ENCODE measurements around the gene LFNG. TPM values are rescaled to one million over a fixed set of nuclear protein-coding genes. Genes with fewer than 3 reads are reported as not detected.
"Not testable (repeated sequence)": the region's sequence is repeated elsewhere in the genome, so short reads cannot be mapped to it uniquely, and the experiment has no call there.

Gene LFNG
- total RNA-seq, 1 donor from 2014 or later = 83.5 TPM

- DNase-seq (ENCODE audit: low spot score) = no peak
- peaks cover 7% of the 10 kb centered on the region for H3K4me1 Mint-ChIP-seq (ENCODE audit: unreplicated experiment)
- no peak overlapping the region for H3K27ac Mint-ChIP-seq (ENCODE audit: unreplicated experiment)
- no peaks in the 10 kb centered on the region for H3K9me3 Mint-ChIP-seq (ENCODE audit: unreplicated experiment)
- peaks cover 11% of the 10 kb centered on the region for H3K27me3 Mint-ChIP-seq (ENCODE audit: unreplicated experiment)
- peak overlapping the region; percentile 88 for H3K4me3 Mint-ChIP-seq (ENCODE audit: unreplicated experiment)
- H3K36me3 Mint-ChIP-seq (ENCODE audit: low read depth, unreplicated experiment) = peaks cover 3% of the 10 kb centered on the region
- TF ChIP-seq, protein P1, sequence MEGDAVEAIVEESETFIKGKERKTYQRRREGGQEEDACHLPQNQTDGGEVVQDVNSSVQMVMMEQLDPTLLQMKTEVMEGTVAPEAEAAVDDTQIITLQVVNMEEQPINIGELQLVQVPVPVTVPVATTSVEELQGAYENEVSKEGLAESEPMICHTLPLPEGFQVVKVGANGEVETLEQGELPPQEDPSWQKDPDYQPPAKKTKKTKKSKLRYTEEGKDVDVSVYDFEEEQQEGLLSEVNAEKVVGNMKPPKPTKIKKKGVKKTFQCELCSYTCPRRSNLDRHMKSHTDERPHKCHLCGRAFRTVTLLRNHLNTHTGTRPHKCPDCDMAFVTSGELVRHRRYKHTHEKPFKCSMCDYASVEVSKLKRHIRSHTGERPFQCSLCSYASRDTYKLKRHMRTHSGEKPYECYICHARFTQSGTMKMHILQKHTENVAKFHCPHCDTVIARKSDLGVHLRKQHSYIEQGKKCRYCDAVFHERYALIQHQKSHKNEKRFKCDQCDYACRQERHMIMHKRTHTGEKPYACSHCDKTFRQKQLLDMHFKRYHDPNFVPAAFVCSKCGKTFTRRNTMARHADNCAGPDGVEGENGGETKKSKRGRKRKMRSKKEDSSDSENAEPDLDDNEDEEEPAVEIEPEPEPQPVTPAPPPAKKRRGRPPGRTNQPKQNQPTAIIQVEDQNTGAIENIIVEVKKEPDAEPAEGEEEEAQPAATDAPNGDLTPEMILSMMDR (IDR thresholded peaks at IDR 0.05; ENCODE audit: unreplicated experiment) = no peak
Observed at GRCh38 chr7:2554661-2555111, 35.1 kb downstream of the LFNG start.

- Mint-ChIP-seq H3K36me3 (ENCODE audit: low read depth, unreplicated experiment) (peaks cover 3% of the 10 kb centered on the region), H3K4me1 (ENCODE audit: unreplicated experiment) (peaks cover 7% of the 10 kb centered on the region), H3K9me3 (ENCODE audit: unreplicated experiment) (no peaks in the 10 kb centered on the region), H3K4me3 (ENCODE audit: unreplicated experiment) (peak within 1 kb of the TSS; percentile 88), H3K27me3 (ENCODE audit: unreplicated experiment) (peaks cover 11% of the 10 kb centered on the region), H3K27ac (ENCODE audit: unreplicated experiment) (peak within 1 kb of the TSS; percentile 64)
- peak; percentile 96 for DNase-seq (ENCODE audit: low spot score)
- TF ChIP-seq, protein P1 (IDR thresholded peaks at IDR 0.05; ENCODE audit: unreplicated experiment) = no peak
Observed at GRCh38 chr7:2555121-2556052, 35.8 kb downstream of the LFNG start, which contains the start of gene BRAT1. TSS of gene BRAT1 (minus strand) at chr7:2555524. CDS start at chr7:2554431, 1,093 bp downstream.

DNA sequence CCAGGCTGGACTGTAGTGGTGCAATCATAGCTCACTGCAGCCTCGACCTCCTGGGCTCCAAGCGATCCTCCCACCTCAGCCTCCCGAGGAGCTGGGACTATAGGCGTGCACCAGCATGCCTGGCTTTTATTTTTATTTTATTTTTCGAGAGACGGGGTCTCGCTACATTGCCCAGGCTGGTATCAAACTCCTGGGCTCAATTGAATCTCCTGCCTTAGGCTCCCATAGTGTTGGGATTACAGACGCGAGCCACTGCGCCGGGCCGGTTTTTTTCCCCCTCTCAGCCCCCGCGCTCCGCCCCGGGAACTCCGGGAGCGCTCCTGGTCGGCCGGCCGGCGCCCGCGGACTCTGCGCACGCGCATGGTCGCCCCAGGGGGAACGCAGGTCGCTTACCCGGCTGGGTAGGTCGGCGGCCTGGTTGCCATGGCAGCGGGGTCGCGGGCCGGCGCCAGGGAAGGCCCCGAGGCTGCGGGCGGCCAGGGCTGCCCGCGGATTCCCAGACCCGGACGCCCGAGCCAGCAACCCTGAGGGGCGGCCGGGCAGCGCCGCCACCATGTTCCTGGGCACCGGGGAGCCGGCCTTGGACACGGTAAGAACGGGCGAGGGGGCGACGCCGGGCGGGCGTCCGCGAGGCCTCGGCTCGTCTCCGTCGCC, 39.2 kb downstream of the LFNG start, which contains the start of gene IQCE:
IQCE (plus strand) TSS at position 351 of the 654 bp plus-strand sequence; CDS start at position 554, 203 bp downstream.
- Mint-ChIP-seq H3K27me3 (ENCODE audit: unreplicated experiment) (peaks cover 5% of the 10 kb centered on the region), H3K4me3 (ENCODE audit: unreplicated experiment) (peak within 1 kb of the TSS; percentile 83), H3K4me1 (ENCODE audit: unreplicated experiment) (peaks cover 5% of the 10 kb centered on the region), H3K9me3 (ENCODE audit: unreplicated experiment) (no peaks in the 10 kb centered on the region), H3K27ac (ENCODE audit: unreplicated experiment) (no peak within 1 kb of the TSS), H3K36me3 (ENCODE audit: low read depth, unreplicated experiment) (no peaks in the 10 kb centered on the region)
- TF ChIP-seq, protein P1 (IDR thresholded peaks at IDR 0.05; ENCODE audit: unreplicated experiment) = no peak
- peak; percentile 98 for DNase-seq (ENCODE audit: low spot score)

- Mint-ChIP-seq H3K36me3 (ENCODE audit: low read depth, unreplicated experiment) (no peaks in the 10 kb centered on the region), H3K9me3 (ENCODE audit: unreplicated experiment) (no peaks in the 10 kb centered on the region), H3K4me1 (ENCODE audit: unreplicated experiment) (peaks cover 3% of the 10 kb centered on the region), H3K4me3 (ENCODE audit: unreplicated experiment) (peak overlapping the region; percentile 82), H3K27me3 (ENCODE audit: unreplicated experiment) (peaks cover 5% of the 10 kb centered on the region), H3K27ac (ENCODE audit: unreplicated experiment) (no peak overlapping the region)
- DNase-seq (ENCODE audit: low spot score) = no peak
- TF ChIP-seq, protein P1 (IDR thresholded peaks at IDR 0.05; ENCODE audit: unreplicated experiment) = no peak
Observed at GRCh38 chr7:2559283-2559950, 39.8 kb downstream of the LFNG start.

GRCh38 chr7:2563955-2564354, 44.4 kb downstream of the LFNG start:
- H3K36me3 Mint-ChIP-seq (ENCODE audit: low read depth, unreplicated experiment); H3K27ac Mint-ChIP-seq (ENCODE audit: unreplicated experiment); H3K4me3 Mint-ChIP-seq (ENCODE audit: unreplicated experiment); DNase-seq (ENCODE audit: low spot score); H3K9me3 Mint-ChIP-seq (ENCODE audit: unreplicated experiment); H3K27me3 Mint-ChIP-seq (ENCODE audit: unreplicated experiment); H3K4me1 Mint-ChIP-seq (ENCODE audit: unreplicated experiment): not testable (repeated sequence)

Data from endothelial cell (in vitro differentiated cells).